ENCODE data around the gene RAB8B. TPM values are rescaled to one million over a fixed set of nuclear protein-coding genes. Genes with fewer than 3 reads are reported as not detected.

Gene RAB8B
- total and polyA plus RNA-seq, 3 donors from 2014 or later = 19.3 to 38.7 (median 20.8) TPM

GRCh38 chr15:63284335-63284734, 94.9 kb downstream of the RAB8B start:
- Histone ChIP-seq H3K4me3 (no peak overlapping the region), H3K4me1 (no peaks in the 10 kb centered on the region), H3K27ac (no peak overlapping the region), H3K27me3 (no peaks in the 10 kb centered on the region), H3K36me3 (ENCODE audit: low read depth, missing control alignments) (no peaks in the 10 kb centered on the region), H3K9me3 (no peaks in the 10 kb centered on the region)
- 96 to 97% methylated on average over 6 of the region's 6 CpGs for WGBS, 2 donors
- intact Hi-C loops (cut with DNase I; ENCODE audit: low total_unique reads) = no loop called here
- TF ChIP-seq POLR2A (IDR thresholded peaks at IDR 0.05) (no peak), CTCF (IDR thresholded peaks at IDR 0.05) (no peak)
- DNase-seq = no peak

- 87 to 89% methylated on average over 2 of the region's 2 CpGs for WGBS, 2 donors
- Histone ChIP-seq H3K36me3 (ENCODE audit: low read depth, missing control alignments) (no peaks in the 10 kb centered on the region), H3K9me3 (no peaks in the 10 kb centered on the region), H3K4me3 (no peak overlapping the region), H3K27ac (no peak overlapping the region), H3K4me1 (peaks cover 6% of the 10 kb centered on the region), H3K27me3 (no peaks in the 10 kb centered on the region)
- intact Hi-C loops (cut with DNase I; ENCODE audit: low total_unique reads) = no loop called here
- TF ChIP-seq CTCF (IDR thresholded peaks at IDR 0.05) = no peak
- no peak for TF ChIP-seq POLR2A (IDR thresholded peaks at IDR 0.05)
- DNase-seq = no peak
These were observed 97.7 kb downstream of the RAB8B start for GRCh38 chr15:63287109-63287508.

- no peak for DNase-seq
- no peak for TF ChIP-seq CTCF (IDR thresholded peaks at IDR 0.05)
- no peak for TF ChIP-seq POLR2A (IDR thresholded peaks at IDR 0.05)
- 66 to 74% methylated on average over 1 of the region's 1 CpG for WGBS, 2 donors
- intact Hi-C loops (cut with DNase I; ENCODE audit: low total_unique reads) = no loop called here
- no peaks in the 10 kb centered on the region for H3K9me3 ChIP-seq
- no peak overlapping the region for H3K4me3 ChIP-seq
- H3K36me3 ChIP-seq (ENCODE audit: low read depth, missing control alignments) = no peaks in the 10 kb centered on the region
- peaks cover 10% of the 10 kb centered on the region for H3K4me1 ChIP-seq
- H3K27ac ChIP-seq = no peak overlapping the region
- no peaks in the 10 kb centered on the region for H3K27me3 ChIP-seq
These were observed 98.9 kb downstream of the RAB8B start for GRCh38 chr15:63288342-63288741.

GRCh38 chr15:63288778-63289378, 99.5 kb downstream of the RAB8B start:
- H3K9me3 ChIP-seq = no peaks in the 10 kb centered on the region
- H3K4me1 ChIP-seq = peaks cover 10% of the 10 kb centered on the region
- no peak for DNase-seq
- no peaks in the 10 kb centered on the region for H3K36me3 ChIP-seq (ENCODE audit: low read depth, missing control alignments)
- H3K27ac ChIP-seq = no peak overlapping the region
- intact Hi-C loops (cut with DNase I; ENCODE audit: low total_unique reads) = no loop called here
- TF ChIP-seq CTCF (IDR thresholded peaks at IDR 0.05) (peak; percentile 24 to 50 (median 42)), POLR2A (IDR thresholded peaks at IDR 0.05) (no peak)
- H3K27me3 ChIP-seq = no peaks in the 10 kb centered on the region
- 21 to 30% methylated on average over 4 of the region's 4 CpGs for WGBS, 2 donors
- H3K4me3 ChIP-seq = no peak overlapping the region

GRCh38 chr15:63291507-63291906, 102.1 kb downstream of the RAB8B start:
- DNase-seq = no peak
- TF ChIP-seq POLR2A (IDR thresholded peaks at IDR 0.05) = no peak
- no peak for TF ChIP-seq CTCF (IDR thresholded peaks at IDR 0.05)
- Histone ChIP-seq H3K4me1 (peaks cover 10% of the 10 kb centered on the region), H3K27me3 (no peaks in the 10 kb centered on the region), H3K9me3 (no peaks in the 10 kb centered on the region), H3K4me3 (no peak overlapping the region), H3K36me3 (ENCODE audit: low read depth, missing control alignments) (no peaks in the 10 kb centered on the region), H3K27ac (peak overlapping the region in 1 of 2 donors; percentile 23)
- intact Hi-C loops (cut with DNase I; ENCODE audit: low total_unique reads) = no loop called here

All from testis (tissue), 3 donors.